ENCODE measurements around the gene MYO9B. TPM values are rescaled to one million over a fixed set of nuclear protein-coding genes. Genes with fewer than 3 reads are reported as not detected.

MYO9B gene
- total RNA-seq, 4 donors from 2014 or later = 72.0 to 158 (median 82.8) TPM

GRCh38 chr19:17219286-17219685, 143.7 kb downstream of the MYO9B start:
- TF ChIP-seq CTCF (IDR thresholded peaks at IDR 0.05; ENCODE audit: low read depth) = no peak

- TF ChIP-seq CTCF (IDR thresholded peaks at IDR 0.05; ENCODE audit: low read depth) = no peak
Observed at GRCh38 chr19:17220207-17220758, 144.7 kb downstream of the MYO9B start.

- TF ChIP-seq CTCF (IDR thresholded peaks at IDR 0.05; ENCODE audit: low read depth) = no peak
Observed at GRCh38 chr19:17225053-17225452, 149.5 kb downstream of the MYO9B start.

GRCh38 chr19:17226002-17226933, 150.7 kb downstream of the MYO9B start, which contains the start of gene OCEL1:
OCEL1 (plus strand) TSS chr19:17226226; CDS start chr19:17226248, 22 bp downstream.
- no peak for TF ChIP-seq CTCF (IDR thresholded peaks at IDR 0.05; ENCODE audit: low read depth)

GRCh38 chr19:17227798-17228367, 152.3 kb downstream of the MYO9B start:
- no peak for TF ChIP-seq CTCF (IDR thresholded peaks at IDR 0.05; ENCODE audit: low read depth)

GRCh38 chr19:17229890-17230289, 154.3 kb downstream of the MYO9B start:
- TF ChIP-seq CTCF (IDR thresholded peaks at IDR 0.05; ENCODE audit: low read depth) = no peak

- no peak for TF ChIP-seq CTCF (IDR thresholded peaks at IDR 0.05; ENCODE audit: low read depth)
Observed at GRCh38 chr19:17232258-17232657, 156.7 kb downstream of the MYO9B start.

Data from subcutaneous adipose tissue (tissue), 4 donors.